CD4-positive, CD25-positive, alpha-beta regulatory T cell (primary cell): ENCODE measurements around the gene HECA. TPM values are rescaled to one million over a fixed set of nuclear protein-coding genes. Genes with fewer than 3 reads are reported as not detected.
"Not testable (repeated sequence)": the region's sequence is repeated elsewhere in the genome, so short reads cannot be mapped to it uniquely, and the experiment has no call there.

Source experiments
- ATAC-seq, 2 donors: fragments of 150-1000 bp; cut with Tn5 transposase; one replicate each; pipeline ENCODE4 v1.10.0; 2021; ENCODE audit warnings: low read depth in 2 of 2, moderate number of reproducible peaks in 2 of 2, moderate library complexity in 1 of 2
- DNase-seq, 3 donors: peaks; one replicate each; pipeline versions ENCODE4 v3.0.0 to v3.0.0-alpha.2; 2012 to 2022; ENCODE audit warnings: mixed read lengths in 1 of 3
- H3K27ac ChIP-seq: one replicate; pipeline ENCODE4 v1.7.0; 2013; ENCODE audit warnings: mild to moderate bottlenecking, low read length; ENCODE audit not compliant: insufficient read depth, poor library complexity, severe bottlenecking
- H3K27me3 ChIP-seq: one replicate; pipeline ENCODE4 v1.7.0; 2013; ENCODE audit warnings: low read length; ENCODE audit not compliant: control insufficient read depth, insufficient read depth
- H3K36me3 ChIP-seq: one replicate; pipeline ENCODE4 v1.7.0; 2013; ENCODE audit warnings: mild to moderate bottlenecking, low read length, moderate library complexity; ENCODE audit not compliant: control insufficient read depth, insufficient read depth
- H3K4me1 ChIP-seq: 2 replicates; pipeline ENCODE4 v1.7.0; 2013; ENCODE audit warnings: mild to moderate bottlenecking, low read length; ENCODE audit not compliant: insufficient read depth, control insufficient read depth, poor library complexity, severe bottlenecking
- H3K4me3 ChIP-seq: one replicate; pipeline ENCODE4 v1.7.0; 2013; ENCODE audit warnings: low read depth, mild to moderate bottlenecking, low read length, moderate library complexity
- H3K9me3 ChIP-seq, 2 experiments: 1 replicate in 1 of 2; 2 replicates in 1 of 2; pipeline ENCODE4 v1.7.0; 2013; ENCODE audit warnings: low read length in 2 of 2, mild to moderate bottlenecking in 1 of 2, moderate library complexity in 1 of 2; ENCODE audit not compliant: control insufficient read depth in 2 of 2
- H3K27ac Mint-ChIP-seq, 3 donors: one replicate each; pipeline ENCODE4 v1.8.0; 2020 to 2022; ENCODE audit warnings: mild to moderate bottlenecking in 3 of 3, mixed read lengths in 3 of 3, moderate library complexity in 2 of 3
- H3K27me3 Mint-ChIP-seq: one replicate; pipeline ENCODE4 v1.8.0; 2022; ENCODE audit warnings: mild to moderate bottlenecking, mixed read lengths
- H3K36me3 Mint-ChIP-seq: one replicate; pipeline ENCODE4 v1.8.0; 2020; ENCODE audit warnings: mixed read lengths
- H3K4me1 Mint-ChIP-seq, 4 donors: one replicate each; pipeline ENCODE4 v1.8.0; 2020 to 2022; ENCODE audit warnings: mixed read lengths in 4 of 4, mild to moderate bottlenecking in 1 of 4
- H3K4me3 Mint-ChIP-seq, 4 donors: one replicate each; pipeline ENCODE4 v1.8.0; 2020 to 2022; ENCODE audit warnings: mild to moderate bottlenecking in 4 of 4, mixed read lengths in 4 of 4, moderate library complexity in 3 of 4
- H3K9me3 Mint-ChIP-seq, 7 donors: one replicate each; pipeline ENCODE4 v1.8.0; 2020 to 2022; ENCODE audit warnings: mixed read lengths in 7 of 7, mild to moderate bottlenecking in 3 of 7, moderate library complexity in 2 of 7
- polyA plus RNA-seq, 4 donors: library from polyadenylated mRNA; unstranded; fragments of 300-500 nt; fragmentation: Illumina TruSeq; gene quantifications; one replicate each; pipeline ENCODE4 v1.2.3, GENCODE V29; 2021
- total RNA-seq: library from RNA; stranded (reverse); gene quantifications from one replicate; pipeline ENCODE4 v1.2.3, GENCODE V29; 2022

The HECA gene
- total and polyA plus RNA-seq, 5 donors from 2014 or later, result 5.2 to 165 (median 6.4) TPM

DNA sequence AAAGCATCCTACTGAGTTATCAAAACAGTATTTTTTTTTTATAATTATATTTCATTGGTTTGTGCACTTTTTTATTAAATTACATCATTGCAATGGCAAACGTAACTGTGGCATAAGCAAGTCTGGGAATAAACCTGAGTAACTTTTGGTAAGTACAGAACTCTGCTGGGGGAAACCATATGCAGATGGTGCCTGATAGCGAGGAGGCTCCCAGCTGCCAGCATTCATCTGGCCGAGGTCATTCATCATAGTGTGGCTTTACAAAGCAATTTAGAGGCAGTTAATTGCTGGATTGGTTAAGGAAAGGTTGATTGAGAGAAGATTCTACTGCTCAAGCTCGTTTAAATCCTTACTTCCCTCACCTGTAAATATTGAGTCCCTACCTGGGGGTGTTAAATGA, 52.6 kb downstream of the HECA start:
- Mint-ChIP-seq H3K4me1 (peaks cover 25 to 43% (median 28%) of the 10 kb centered on the region in 4 donors), H3K27me3 (no peaks in the 10 kb centered on the region), H3K36me3 (peaks cover 13% of the 10 kb centered on the region), H3K4me3 (no peak overlapping the region), H3K9me3 (peaks cover 0 to 4% (median 0%) of the 10 kb centered on the region in 7 donors), H3K27ac (peak overlapping the region in 1 of 3 donors; percentile 57)
- no peak overlapping the region for H3K4me3 ChIP-seq
- H3K4me1 ChIP-seq, result peaks cover 10% of the 10 kb centered on the region
- H3K36me3 ChIP-seq, result no peaks in the 10 kb centered on the region
- DNase-seq (no peak), ATAC-seq (no peak)
- H3K9me3 ChIP-seq, result no peaks in the 10 kb centered on the region
- H3K27ac ChIP-seq, result no peak overlapping the region
- no peaks in the 10 kb centered on the region for H3K27me3 ChIP-seq

DNA sequence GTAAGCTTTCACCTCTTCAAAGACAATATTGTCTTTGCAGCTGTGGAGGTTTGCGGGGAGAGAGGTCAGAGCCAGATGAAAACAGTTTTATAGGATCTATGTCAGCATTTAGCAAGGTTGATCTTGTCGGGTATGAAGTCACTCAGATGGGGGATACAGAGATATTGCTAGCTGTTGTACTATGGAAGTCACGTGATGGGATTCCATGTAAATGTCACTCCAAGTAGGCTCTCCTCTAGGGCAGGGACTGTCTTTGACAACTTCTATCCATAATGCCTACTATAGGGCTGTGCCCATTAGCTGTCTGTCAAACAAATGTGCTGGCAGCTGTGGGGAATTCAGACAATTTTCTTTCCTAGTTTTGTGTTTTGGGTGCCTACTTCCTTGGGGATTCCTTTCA, 54.8 kb downstream of the HECA start:
- no peak overlapping the region for H3K27ac ChIP-seq
- no peaks in the 10 kb centered on the region for H3K36me3 ChIP-seq
- H3K4me3 ChIP-seq, result no peak overlapping the region
- Mint-ChIP-seq H3K9me3 (peaks cover 0 to 8% (median 0%) of the 10 kb centered on the region in 7 donors), H3K4me3 (no peak overlapping the region), H3K27me3 (no peaks in the 10 kb centered on the region), H3K27ac (peak overlapping the region in 1 of 3 donors; percentile 83), H3K36me3 (peaks cover 10% of the 10 kb centered on the region), H3K4me1 (peaks cover 14 to 28% (median 23%) of the 10 kb centered on the region in 4 donors)
- no peaks in the 10 kb centered on the region for H3K27me3 ChIP-seq
- no peak for ATAC-seq
- peaks cover 10% of the 10 kb centered on the region for H3K4me1 ChIP-seq
- DNase-seq, result no peak
- H3K9me3 ChIP-seq, result no peaks in the 10 kb centered on the region

DNA sequence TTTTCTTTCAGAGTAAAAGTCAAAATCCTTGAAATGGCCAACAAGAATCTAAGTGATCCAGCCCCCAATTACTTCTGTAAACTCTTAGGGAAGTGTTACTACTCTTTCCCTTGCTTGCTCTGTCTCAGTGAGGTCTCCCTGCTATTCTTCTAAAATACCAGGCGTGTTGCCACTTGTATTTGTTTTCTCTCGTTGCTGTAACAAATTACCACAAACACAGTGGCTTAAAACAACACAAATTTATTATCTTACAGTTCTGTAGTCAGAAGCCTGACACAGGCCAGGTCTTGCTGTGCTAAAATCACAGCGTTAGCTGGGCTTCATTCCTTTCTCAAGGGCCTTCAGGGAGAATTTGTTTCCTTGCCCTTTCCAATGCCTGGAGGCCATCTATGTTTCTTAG, 59.9 kb downstream of the HECA start:
- Mint-ChIP-seq H3K27ac (no peak overlapping the region), H3K9me3 (peaks cover 0 to 6% (median 0%) of the 10 kb centered on the region in 7 donors), H3K36me3 (peaks cover 12% of the 10 kb centered on the region), H3K27me3 (no peaks in the 10 kb centered on the region), H3K4me3 (no peak overlapping the region), H3K4me1 (peaks cover 0 to 11% (median 2%) of the 10 kb centered on the region in 4 donors)
- H3K27me3 ChIP-seq, result no peaks in the 10 kb centered on the region
- no peaks in the 10 kb centered on the region for H3K36me3 ChIP-seq
- no peak for DNase-seq
- no peaks in the 10 kb centered on the region for H3K4me1 ChIP-seq
- H3K4me3 ChIP-seq, result no peak overlapping the region
- ATAC-seq, result no peak
- H3K27ac ChIP-seq, result no peak overlapping the region
- no peaks in the 10 kb centered on the region for H3K9me3 ChIP-seq

DNA sequence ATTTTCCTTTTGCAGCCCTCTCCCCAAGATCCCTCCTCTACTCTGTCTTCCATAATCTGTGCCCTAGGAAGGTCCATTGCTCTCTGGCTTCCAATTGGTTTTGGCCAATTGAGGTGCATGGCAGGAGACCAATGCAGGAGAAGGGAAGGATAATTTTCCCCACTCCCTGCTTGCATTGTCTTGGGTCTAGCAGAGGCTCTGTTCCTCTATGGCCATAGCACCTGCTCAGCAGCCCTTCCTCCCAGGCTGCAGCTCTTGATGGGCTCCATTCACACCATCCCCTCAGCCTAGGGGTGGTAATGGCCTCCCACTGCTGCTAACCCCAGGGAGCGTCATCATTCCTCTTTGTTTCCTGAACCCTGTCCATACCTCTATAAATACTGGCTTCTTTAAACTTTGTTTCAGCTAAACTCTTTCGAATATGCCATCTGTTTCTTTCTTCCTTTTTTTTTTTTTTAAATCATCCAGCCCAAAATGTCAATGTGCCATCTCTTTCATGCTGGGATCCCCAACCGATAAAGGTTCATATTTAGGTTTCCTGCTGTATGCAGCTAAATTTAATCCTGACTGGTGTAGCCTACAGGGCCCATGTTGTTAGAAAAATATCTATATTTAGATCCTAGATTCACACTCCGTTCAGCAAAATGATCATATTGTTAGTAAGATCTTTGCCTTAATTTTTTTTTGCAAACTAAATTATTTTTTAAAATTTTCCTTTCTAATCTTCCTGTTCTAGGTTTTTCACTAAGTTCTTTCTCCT, 63.8 kb downstream of the HECA start:
- H3K9me3 Mint-ChIP-seq, result peaks cover 0 to 2% (median 0%) of the 10 kb centered on the region in 7 donors
- no peak for ATAC-seq
- H3K9me3 ChIP-seq, result no peaks in the 10 kb centered on the region
- no peak overlapping the region for H3K4me3 Mint-ChIP-seq
- H3K27me3 Mint-ChIP-seq, result peaks cover 4% of the 10 kb centered on the region
- no peak overlapping the region for H3K27ac ChIP-seq
- no peaks in the 10 kb centered on the region for H3K36me3 ChIP-seq
- no peaks in the 10 kb centered on the region for H3K4me1 ChIP-seq
- H3K4me3 ChIP-seq, result no peak overlapping the region
- no peaks in the 10 kb centered on the region for H3K27me3 ChIP-seq
- peaks cover 6% of the 10 kb centered on the region for H3K36me3 Mint-ChIP-seq
- peak overlapping the region in 1 of 3 donors; percentile 69 for H3K27ac Mint-ChIP-seq
- peaks cover 0 to 4% (median 0%) of the 10 kb centered on the region in 4 donors for H3K4me1 Mint-ChIP-seq
- no peak for DNase-seq

DNA sequence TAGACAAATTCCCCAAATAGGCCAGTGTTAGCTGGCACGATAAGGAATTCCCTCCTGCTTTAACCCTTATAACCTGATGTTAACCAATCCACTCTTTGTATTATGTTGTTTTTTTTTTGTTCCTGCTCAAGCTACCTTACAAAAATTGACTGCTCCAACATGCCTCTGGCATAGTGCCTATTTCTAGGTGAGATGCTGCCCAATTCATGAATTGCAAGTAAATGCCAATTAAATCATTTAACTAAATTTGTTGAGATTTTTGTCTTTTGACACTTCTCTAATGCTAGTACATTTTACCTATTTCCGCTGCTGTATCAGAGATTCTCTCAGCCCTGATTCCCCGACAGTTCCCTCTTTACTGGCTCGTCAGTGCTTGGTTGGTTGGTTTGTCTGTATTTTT, 66.5 kb downstream of the HECA start:
- Mint-ChIP-seq H3K4me1 (peaks cover 0 to 4% (median 0%) of the 10 kb centered on the region in 4 donors), H3K27ac (no peak overlapping the region), H3K27me3 (peaks cover 4% of the 10 kb centered on the region), H3K4me3 (no peak overlapping the region), H3K36me3 (peaks cover 3% of the 10 kb centered on the region), H3K9me3 (peaks cover 0 to 12% (median 4%) of the 10 kb centered on the region in 7 donors)
- Histone ChIP-seq H3K27ac (no peak overlapping the region), H3K27me3 (no peaks in the 10 kb centered on the region), H3K9me3 (peaks cover 8 to 10% of the 10 kb centered on the region in 2 experiments), H3K4me3 (no peak overlapping the region), H3K4me1 (no peaks in the 10 kb centered on the region), H3K36me3 (no peaks in the 10 kb centered on the region)
- DNase-seq, result no peak
- ATAC-seq, result no peak

DNA sequence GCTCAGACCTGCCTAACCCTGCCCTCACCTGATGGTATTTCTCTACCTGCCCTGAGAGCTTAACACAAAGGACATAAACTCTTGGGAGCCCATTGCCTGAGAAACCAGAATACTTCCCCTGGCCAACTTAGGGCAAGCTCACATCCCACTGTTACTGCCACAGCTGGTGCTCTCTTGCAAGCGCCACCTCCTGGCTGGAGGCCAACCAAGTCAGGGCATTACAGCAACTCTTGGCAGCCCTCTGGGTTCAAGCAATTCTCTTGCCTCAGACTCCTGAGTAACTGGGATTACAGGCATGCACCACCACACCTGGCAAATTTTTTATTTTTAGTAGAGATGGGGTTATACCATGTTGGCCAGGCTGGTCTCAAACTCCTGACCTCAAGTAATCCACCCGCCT, 70.1 kb downstream of the HECA start:
- H3K4me1 Mint-ChIP-seq, result peaks cover 2 to 14% (median 9%) of the 10 kb centered on the region in 4 donors
- H3K27me3 Mint-ChIP-seq, result peaks cover 4% of the 10 kb centered on the region
- Histone ChIP-seq H3K4me3 (no peak overlapping the region), H3K36me3 (no peaks in the 10 kb centered on the region), H3K27me3 (no peaks in the 10 kb centered on the region), H3K27ac (no peak overlapping the region), H3K9me3 (peaks cover 8 to 22% of the 10 kb centered on the region in 2 experiments), H3K4me1 (no peaks in the 10 kb centered on the region)
- H3K9me3 Mint-ChIP-seq, result peaks cover 6 to 45% (median 27%) of the 10 kb centered on the region in 7 donors
- no peak overlapping the region for H3K27ac Mint-ChIP-seq
- ATAC-seq, result no peak
- H3K36me3 Mint-ChIP-seq, result peaks cover 4% of the 10 kb centered on the region
- peak in 1 of 3 donors; percentile 15 for DNase-seq
- H3K4me3 Mint-ChIP-seq, result no peak overlapping the region

DNA sequence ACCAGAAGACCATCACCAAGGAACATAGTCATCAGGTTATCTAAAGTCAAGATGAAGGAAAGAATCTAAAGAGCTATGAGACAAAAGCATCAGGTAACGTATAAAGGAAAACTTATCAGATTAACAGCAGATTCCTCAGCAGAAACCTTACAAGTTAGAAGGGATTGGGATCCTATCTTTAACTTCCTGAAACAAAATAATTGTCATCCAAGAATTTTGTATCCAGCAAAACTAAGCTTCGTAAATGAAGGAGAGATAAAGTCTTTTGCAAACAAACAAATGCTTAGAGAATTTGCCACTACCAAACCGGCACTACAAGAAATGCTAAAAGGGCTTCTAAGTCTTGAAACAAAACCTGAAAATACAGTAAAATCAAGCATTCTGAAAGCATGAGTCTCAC, 71.0 kb downstream of the HECA start:
- Histone ChIP-seq H3K27ac (no peak overlapping the region), H3K4me1 (no peaks in the 10 kb centered on the region), H3K4me3 (no peak overlapping the region), H3K36me3 (no peaks in the 10 kb centered on the region), H3K27me3 (no peaks in the 10 kb centered on the region), H3K9me3 (peaks cover 8 to 22% of the 10 kb centered on the region in 2 experiments)
- ATAC-seq, result no peak
- Mint-ChIP-seq H3K27ac (no peak overlapping the region), H3K36me3 (peaks cover 4% of the 10 kb centered on the region), H3K9me3 (peaks cover 6 to 52% (median 27%) of the 10 kb centered on the region in 7 donors), H3K4me1 (peaks cover 6 to 22% (median 14%) of the 10 kb centered on the region in 4 donors), H3K4me3 (no peak overlapping the region), H3K27me3 (peaks cover 4% of the 10 kb centered on the region)
- no peak for DNase-seq

DNA sequence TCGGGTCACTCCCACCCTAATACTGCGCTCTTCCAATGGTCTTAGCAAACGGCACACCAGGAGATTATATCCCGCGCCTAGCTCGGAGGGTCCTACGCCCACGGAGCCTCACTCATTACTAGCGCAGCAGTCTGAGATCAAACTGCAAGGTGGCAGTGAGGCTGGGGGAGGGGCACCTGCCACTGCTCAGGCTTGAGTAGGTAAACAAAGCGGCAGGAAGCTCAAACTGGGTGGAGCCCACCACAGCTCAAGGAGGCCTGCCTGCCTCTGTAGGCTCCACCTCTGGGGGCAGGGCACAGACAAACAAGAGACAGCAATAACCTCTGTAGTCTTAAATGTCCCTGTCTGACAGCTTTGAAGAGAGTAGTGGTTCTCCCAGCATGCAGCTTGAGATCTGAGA, 75.9 kb downstream of the HECA start:
- Mint-ChIP-seq H3K4me1 (peaks cover 6 to 28% (median 16%) of the 10 kb centered on the region in 4 donors), H3K36me3 (peaks cover 12% of the 10 kb centered on the region), H3K4me3 (peak overlapping the region in 3 of 4 donors; percentile 2 to 77 (median 65)), H3K9me3 (peaks cover 6 to 69% (median 32%) of the 10 kb centered on the region in 7 donors)
- H3K4me1 ChIP-seq, H3K36me3 ChIP-seq, H3K27me3 ChIP-seq, H3K27ac Mint-ChIP-seq, H3K27me3 Mint-ChIP-seq, H3K27ac ChIP-seq, H3K4me3 ChIP-seq, ATAC-seq: not testable (repeated sequence)
- peak in 2 of 3 donors; percentile 56 to 73 for DNase-seq
- peaks cover 3 to 14% of the 10 kb centered on the region in 2 experiments for H3K9me3 ChIP-seq
